SK-N-SH (cell line): Measurements from ENCODE around the gene MLST8. TPM values are rescaled to one million over a fixed set of nuclear protein-coding genes. Genes with fewer than 3 reads are reported as not detected.

Source experiments
- CTCF ChIA-PET: fragments of 300-600, 350-600 bp; formaldehyde crosslinking; extraction: SDS; loops from one replicate; lab custom pipeline; 2021; lab: Yijun Ruan, JAX
- POLR2A ChIA-PET: fragments of 350-600 bp; sonication (Branson Sonifier 250); formaldehyde crosslinking; extraction: SDS; loops from one replicate; lab custom pipeline; 2020; ENCODE audit warnings: antibody characterized with exemption, inconsistent platforms; lab: Yijun Ruan, JAX
- DNase-seq: peaks from one replicate; pipeline ENCODE4 v3.0.0; 2012
- H2AFZ ChIP-seq: fragments of 200-600 bp; sonication (generic); 2 replicates; pipeline ENCODE4 v1.8.1; 2016; ENCODE audit warnings: antibody characterized with exemption, mild to moderate bottlenecking, low read depth
- H3F3A ChIP-seq: fragments of 200-600 bp; sonication (generic); replicated peaks from 2 replicates; pipeline ENCODE3; 2016; ENCODE audit warnings: antibody characterized with exemption, mild to moderate bottlenecking; ENCODE audit not compliant: insufficient read depth
- H3K27ac ChIP-seq, 2 experiments: fragments of 200-500 bp in 1 of 2; fragments of 200-600 bp in 1 of 2; sonication (Bioruptor generic) in 1 of 2; sonication (generic), shearing (Covaris generic) in 1 of 2; 2 replicates each; pipeline versions ENCODE4 v1.5.1 to v1.6.1; 2014 to 2016; ENCODE audit warnings: low read depth in 2 of 2, inconsistent platforms in 1 of 2, low read length in 1 of 2, mild to moderate bottlenecking in 1 of 2, mixed read lengths in 1 of 2
- H3K27me3 ChIP-seq: fragments of 200-600 bp; sonication (generic), shearing (Covaris generic); 2 replicates; pipeline ENCODE4 v1.6.1; 2016; ENCODE audit warnings: mixed run types; ENCODE audit not compliant: insufficient read depth
- H3K36me3 ChIP-seq, 2 experiments: fragments of 200-500 bp in 1 of 2; fragments of 200-600 bp in 1 of 2; sonication (Bioruptor generic) in 1 of 2; sonication (generic) in 1 of 2; replicated peaks in 1 of 2; 2 replicates each; pipeline versions ENCODE3 to v1.5.1; 2014 to 2016; ENCODE audit warnings: low read length in 1 of 2, mild to moderate bottlenecking in 1 of 2; ENCODE audit not compliant: insufficient read depth in 2 of 2, control insufficient read depth in 1 of 2
- H3K4me1 ChIP-seq, 2 experiments: fragments of 200-500 bp in 1 of 2; fragments of 200-600 bp in 1 of 2; sonication (Bioruptor generic) in 1 of 2; sonication (generic), shearing (Covaris generic) in 1 of 2; 2 replicates each; pipeline versions ENCODE4 v1.5.1 to v1.6.1; 2014 to 2016; ENCODE audit warnings: low read depth in 1 of 2, low read length in 1 of 2, mixed run types in 1 of 2; ENCODE audit not compliant: insufficient read depth in 2 of 2, control insufficient read depth in 1 of 2
- H3K4me2 ChIP-seq: fragments of 200-600 bp; sonication (generic), shearing (Covaris generic); 2 replicates; pipeline ENCODE4 v1.6.1; 2017; ENCODE audit warnings: mixed run types
- H3K4me3 ChIP-seq, 2 experiments: fragments of 200-500 bp in 1 of 2; fragments of 200-600 bp in 1 of 2; sonication (Bioruptor generic) in 1 of 2; sonication (generic), shearing (Covaris generic) in 1 of 2; 2 replicates each; pipeline versions ENCODE4 v1.5.1 to v1.8.1; 2014 to 2016; ENCODE audit warnings: low read depth in 2 of 2, inconsistent platforms in 1 of 2, low read length in 1 of 2, mild to moderate bottlenecking in 1 of 2, mixed read lengths in 1 of 2, moderate library complexity in 1 of 2
- H3K79me2 ChIP-seq: fragments of 200-600 bp; sonication (generic); 2 replicates; pipeline ENCODE4 v1.8.1; 2017; ENCODE audit warnings: mild to moderate bottlenecking; ENCODE audit not compliant: insufficient read depth
- H3K9ac ChIP-seq: fragments of 200-600 bp; sonication (generic); 2 replicates; pipeline ENCODE4 v1.6.1; 2017; ENCODE audit warnings: mixed run types
- H3K9me2 ChIP-seq: fragments of 200-600 bp; sonication (generic); 2 replicates; pipeline ENCODE4 v1.6.1; 2017; ENCODE audit warnings: mixed run types
- H3K9me3 ChIP-seq: fragments of 200-600 bp; sonication (generic); 2 replicates; pipeline ENCODE4 v1.6.1; 2017; ENCODE audit warnings: mixed run types, mild to moderate bottlenecking, moderate library complexity
- H4K20me1 ChIP-seq: fragments of 200-600 bp; sonication (generic); 2 replicates; pipeline ENCODE4 v1.6.1; 2017; ENCODE audit warnings: mild to moderate bottlenecking, mixed run types; ENCODE audit not compliant: insufficient read depth
- CHD2 ChIP-seq: fragments of 150-350 bp; IDR thresholded peaks from 2 replicates; pipeline ENCODE4 v1.6.1; 2018; ENCODE audit warnings: low read length; ENCODE audit not compliant: partially characterized antibody
- CTCF ChIP-seq: fragments of 200-600 bp; sonication (generic); IDR thresholded peaks from 2 replicates; pipeline ENCODE4 v1.6.1; 2017; ENCODE audit warnings: antibody characterized with exemption, mild to moderate bottlenecking, moderate library complexity
- EZH2phosphoT487 ChIP-seq: fragments of 200-600 bp; sonication (generic); IDR thresholded peaks from 2 replicates; pipeline ENCODE4 v1.6.1; 2017; ENCODE audit warnings: low read depth, mixed run types, mild to moderate bottlenecking, antibody characterized with exemption, moderate library complexity, borderline replicate concordance
- FOXM1 ChIP-seq: IDR thresholded peaks from 2 replicates; pipeline ENCODE4 v1.4.0; 2012; ENCODE audit warnings: low read depth, mild to moderate bottlenecking
- GABPA ChIP-seq: IDR thresholded peaks from 2 replicates; pipeline ENCODE4 v1.4.0; 2012; ENCODE audit warnings: low read depth, mild to moderate bottlenecking
- IRF3 ChIP-seq: fragments of 150-350 bp; IDR thresholded peaks from 2 replicates; pipeline ENCODE4 v1.6.1; 2016; ENCODE audit warnings: mild to moderate bottlenecking, low read depth, low read length
- JUND ChIP-seq: IDR thresholded peaks from 2 replicates; pipeline ENCODE4 v1.4.0; 2012
- MEF2A ChIP-seq: IDR thresholded peaks from 2 replicates; pipeline ENCODE4 v1.4.0; 2012; ENCODE audit warnings: low read depth, borderline replicate concordance
- MXI1 ChIP-seq: IDR thresholded peaks from 2 replicates; pipeline ENCODE4 v1.6.1; 2012; ENCODE audit warnings: mild to moderate bottlenecking, low read depth, low read length, improper control_type of control experiment
- NRF1 ChIP-seq: IDR thresholded peaks from 2 replicates; pipeline ENCODE4 v1.6.1; 2012; ENCODE audit warnings: low read depth, mild to moderate bottlenecking, low read length
- POLR2AphosphoS5 ChIP-seq: IDR thresholded peaks from 2 replicates; pipeline ENCODE4 v1.6.1; 2012; ENCODE audit warnings: low read depth, low read length
- REST ChIP-seq: IDR thresholded peaks from 2 replicates; pipeline ENCODE4 v1.6.1; 2012; ENCODE audit warnings: mild to moderate bottlenecking, low read depth, low read length, moderate library complexity
- SMC3 ChIP-seq: IDR thresholded peaks from 2 replicates; pipeline ENCODE4 v1.6.1; 2012; ENCODE audit warnings: low read depth, low read length, improper control_type of control experiment
- TCF12 ChIP-seq: IDR thresholded peaks from 2 replicates; pipeline ENCODE4 v1.4.0; 2012
- TEAD4 ChIP-seq: IDR thresholded peaks from 2 replicates; pipeline ENCODE4 v1.4.0; 2012; ENCODE audit warnings: mild to moderate bottlenecking, borderline replicate concordance; ENCODE audit not compliant: insufficient read depth
- USF1 ChIP-seq: IDR thresholded peaks from 2 replicates; pipeline ENCODE4 v1.4.0; 2012; ENCODE audit warnings: low read depth, borderline replicate concordance
- ZBTB33 ChIP-seq: IDR thresholded peaks from 2 replicates; pipeline ENCODE4 v1.4.0; 2012; ENCODE audit warnings: low read depth, borderline replicate concordance
- WGBS: methylation state at CpG from one replicate; pipeline ENCODE4 v1.1.6; 2017; ENCODE audit warnings: low lambda C conversion rate; 5-methylcytosine and 5-hydroxymethylcytosine counted together
- polyA plus RNA-seq, 3 experiments: library from polyadenylated mRNA; depleted of rRNA; stranded (reverse); fragments of >200 nt; gene quantifications; 2 replicates each; pipeline ENCODE4 v1.2.3, GENCODE V29; 2012
- TF ChIP-seq, protein P1 (sequence below): IDR thresholded peaks from 2 replicates; pipeline ENCODE4; 2012

Gene MLST8
- polyA plus RNA-seq, 1 of the 3 experiments (the other 2 are of a cell fraction), result 85.4 TPM

DNA sequence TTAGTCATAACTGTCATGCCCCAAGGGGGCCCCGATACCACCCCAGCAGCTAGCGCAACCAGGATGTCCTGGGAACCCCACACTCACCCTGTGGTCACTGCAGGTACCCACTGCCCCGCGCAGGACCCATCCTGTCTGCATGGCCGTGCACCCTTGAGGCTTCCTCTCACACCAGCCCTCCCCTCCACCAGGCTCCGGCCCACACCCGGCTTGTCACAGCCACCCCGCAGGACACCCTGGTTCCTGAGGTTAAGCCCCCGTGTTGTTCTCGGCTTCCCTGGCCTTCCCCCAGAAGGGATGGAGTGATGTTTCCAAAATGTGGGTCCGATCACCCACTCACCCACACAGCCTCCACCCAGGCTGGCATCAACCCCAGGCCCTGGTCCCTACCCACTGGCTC, 38.5 kb downstream of the MLST8 start:
- Histone ChIP-seq H3K9me2 (no peaks in the 10 kb centered on the region), H3K9ac (no peak overlapping the region), H3K27ac (no peak overlapping the region), H3K4me1 (no peaks in the 10 kb centered on the region), H2AFZ (no peak overlapping the region), H3K36me3 (peaks cover 14 to 33% of the 10 kb centered on the region in 2 experiments), H4K20me1 (no peaks in the 10 kb centered on the region), H3K4me2 (no peak overlapping the region), H3K79me2 (peaks cover 19% of the 10 kb centered on the region), H3F3A (peaks cover 10% of the 10 kb centered on the region), H3K9me3 (no peaks in the 10 kb centered on the region), H3K27me3 (no peaks in the 10 kb centered on the region), H3K4me3 (no peak overlapping the region)
- WGBS, result 98% methylated on average over 10 of the region's 11 CpGs
- peak; percentile 23 for DNase-seq
- ChIA-PET POLR2A (no interaction called here), CTCF (no interaction called here)
- no peak for TF ChIP-seq USF1
- no peak for TF ChIP-seq MEF2A
- TF ChIP-seq CHD2, result no peak
- TF ChIP-seq NRF1, result no peak
- TF ChIP-seq JUND, result no peak
- TF ChIP-seq TCF12, result no peak
- TF ChIP-seq SMC3, result no peak
- TF ChIP-seq, protein P1, sequence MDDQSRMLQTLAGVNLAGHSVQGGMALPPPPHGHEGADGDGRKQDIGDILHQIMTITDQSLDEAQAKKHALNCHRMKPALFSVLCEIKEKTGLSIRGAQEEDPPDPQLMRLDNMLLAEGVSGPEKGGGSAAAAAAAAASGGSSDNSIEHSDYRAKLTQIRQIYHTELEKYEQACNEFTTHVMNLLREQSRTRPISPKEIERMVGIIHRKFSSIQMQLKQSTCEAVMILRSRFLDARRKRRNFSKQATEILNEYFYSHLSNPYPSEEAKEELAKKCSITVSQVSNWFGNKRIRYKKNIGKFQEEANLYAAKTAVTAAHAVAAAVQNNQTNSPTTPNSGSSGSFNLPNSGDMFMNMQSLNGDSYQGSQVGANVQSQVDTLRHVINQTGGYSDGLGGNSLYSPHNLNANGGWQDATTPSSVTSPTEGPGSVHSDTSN, result no peak
- no peak for TF ChIP-seq TEAD4
- no peak for TF ChIP-seq FOXM1
- no peak for TF ChIP-seq GABPA
- TF ChIP-seq CTCF, result no peak
- no peak for TF ChIP-seq ZBTB33

- no peak for TF ChIP-seq IRF3
- no peak for TF ChIP-seq REST
- no peak for TF ChIP-seq POLR2AphosphoS5
- TF ChIP-seq EZH2phosphoT487, result no peak
- TF ChIP-seq SMC3, result no peak
- TF ChIP-seq MXI1, result no peak
- TF ChIP-seq, all 33 proteins: peak for 0
- WGBS, result 82% methylated on average over 3 of the region's 17 CpGs
- CTCF ChIA-PET, result interaction anchor here (1.7 kb wide), 1 partner anchor 50 kb away, joined by 6 read pairs; no protein-coding TSS in a partner anchor
These were observed 39.0 kb downstream of the MLST8 start for GRCh38 chr16:2244301-2244700.

More at GRCh38 chr16:2244301-2244700, 39.0 kb downstream of the MLST8 start:
- peak; percentile 66 for DNase-seq
- no peaks in the 10 kb centered on the region for H3K9me3 ChIP-seq
- no peak overlapping the region for H3K4me3 ChIP-seq
- POLR2A ChIA-PET, result no interaction called here
- H3K27me3 ChIP-seq, result no peaks in the 10 kb centered on the region
- H3K9me2 ChIP-seq, result no peaks in the 10 kb centered on the region
- no peak overlapping the region for H3K4me2 ChIP-seq
- no peaks in the 10 kb centered on the region for H3K4me1 ChIP-seq
- no peaks in the 10 kb centered on the region for H4K20me1 ChIP-seq
- H3K27ac ChIP-seq, result no peak overlapping the region
- peaks cover 18 to 33% of the 10 kb centered on the region in 2 experiments for H3K36me3 ChIP-seq
- peaks cover 24% of the 10 kb centered on the region for H3K79me2 ChIP-seq
- H3K9ac ChIP-seq, result no peak overlapping the region
- peaks cover 10% of the 10 kb centered on the region for H3F3A ChIP-seq
- H2AFZ ChIP-seq, result no peak overlapping the region
